Endodermal cell (in vitro differentiated cells): ENCODE measurements around the gene VENTX. TPM values are rescaled to one million over a fixed set of nuclear protein-coding genes. Genes with fewer than 3 reads are reported as not detected.
"Not testable (repeated sequence)": the region's sequence is repeated elsewhere in the genome, so short reads cannot be mapped to it uniquely, and the experiment has no call there.

Source experiments
- DNase-seq: peaks from one replicate; pipeline ENCODE4 v3.0.0-alpha.2; 2017
- H3K27ac ChIP-seq: 2 replicates; pipeline ENCODE4 v1.5.1; 2013; ENCODE audit warnings: mild to moderate bottlenecking, low read depth, low read length, moderate library complexity
- H3K27me3 ChIP-seq: 2 replicates; pipeline ENCODE4 v1.6.1; 2013; ENCODE audit warnings: mild to moderate bottlenecking, low read length, moderate library complexity; ENCODE audit not compliant: insufficient read depth, control insufficient read depth, poor library complexity, severe bottlenecking
- H3K36me3 ChIP-seq: 2 replicates; pipeline ENCODE4 v1.7.0; 2013; ENCODE audit warnings: mild to moderate bottlenecking, low read length, moderate library complexity; ENCODE audit not compliant: control insufficient read depth, insufficient read depth
- H3K4me1 ChIP-seq: one replicate; pipeline ENCODE4 v1.7.0; 2013; ENCODE audit warnings: low read length; ENCODE audit not compliant: control insufficient read depth, insufficient read depth
- H3K4me3 ChIP-seq: 2 replicates; pipeline ENCODE4 v1.5.1; 2013; ENCODE audit warnings: mild to moderate bottlenecking, low read length, moderate library complexity
- H3K9ac ChIP-seq: 2 replicates; pipeline ENCODE4 v1.6.1; 2013; ENCODE audit warnings: mild to moderate bottlenecking, low read length, moderate library complexity; ENCODE audit not compliant: poor library complexity, severe bottlenecking; ENCODE audit errors: extremely low read depth
- H3K9me3 ChIP-seq: 2 replicates; pipeline ENCODE4 v1.6.1; 2013; ENCODE audit warnings: mild to moderate bottlenecking, low read length, moderate library complexity; ENCODE audit not compliant: control insufficient read depth
- H3K27ac Mint-ChIP-seq: 2 replicates; pipeline ENCODE4 v1.8.0; 2020; ENCODE audit warnings: mixed read lengths
- H3K27me3 Mint-ChIP-seq: 2 replicates; pipeline ENCODE4 v1.8.0; 2021; ENCODE audit warnings: mild to moderate bottlenecking, mixed read lengths; ENCODE audit not compliant: insufficient read depth
- H3K36me3 Mint-ChIP-seq: 2 replicates; pipeline ENCODE4 v1.8.0; 2020; ENCODE audit warnings: low read depth, mixed read lengths
- H3K4me1 Mint-ChIP-seq: 2 replicates; pipeline ENCODE4 v1.8.0; 2020; ENCODE audit warnings: mixed read lengths
- H3K4me3 Mint-ChIP-seq: 2 replicates; pipeline ENCODE4 v1.8.0; 2020; ENCODE audit warnings: mild to moderate bottlenecking, moderate library complexity, mixed read lengths
- H3K9me3 Mint-ChIP-seq: 2 replicates; pipeline ENCODE4 v1.8.0; 2020; ENCODE audit warnings: mild to moderate bottlenecking, mixed read lengths
- CTCF ChIP-seq: fragments of 200-600 bp; sonication (generic); conservative IDR thresholded peaks from 2 replicates; pipeline ENCODE4 v1.5.0; 2021; ENCODE audit warnings: antibody characterized with exemption, mild to moderate bottlenecking
- whole genome bisulfite sequencing, 2 experiments: methylation state at CpG; one replicate each; pipeline versions ENCODE4 v1.1.5 to v1.1.7; 2013; ENCODE audit warnings: missing lambda C conversion rate in 2 of 2, mixed read lengths in 1 of 2; ENCODE audit not compliant: insufficient coverage in 1 of 2, insufficient read length in 1 of 2; 5-methylcytosine and 5-hydroxymethylcytosine counted together
- total RNA-seq, 2 donors: library from RNA; stranded (reverse); fragmentation: NEBNext Ultra II Directional in 1 of 2; extraction: Animal tissue kit (Norgen Biotek cat#: 25700) in 1 of 2; gene quantifications; 2 replicates in 1 of 2; 3 replicates in 1 of 2; pipeline ENCODE4 v1.2.1, GENCODE V29; 2021

Gene VENTX
- total RNA-seq, 2 donors from 2014 or later: 5.5 to 14.2 TPM

GRCh38 chr10:133221331-133221730 is 16.3 kb upstream of the VENTX start:
- Histone ChIP-seq H3K27me3 (peaks cover 4% of the 10 kb centered on the region), H3K9me3 (no peaks in the 10 kb centered on the region), H3K9ac (no peak overlapping the region), H3K27ac (no peak overlapping the region), H3K4me3 (no peak overlapping the region), H3K36me3 (no peaks in the 10 kb centered on the region), H3K4me1 (no peaks in the 10 kb centered on the region)
- no peak for DNase-seq
- no peak for TF ChIP-seq CTCF
- Mint-ChIP-seq H3K27ac (no peak overlapping the region), H3K36me3 (no peaks in the 10 kb centered on the region), H3K4me1 (peaks cover 5% of the 10 kb centered on the region), H3K4me3 (peak overlapping the region; percentile 41), H3K9me3 (no peaks in the 10 kb centered on the region), H3K27me3 (peaks cover 12% of the 10 kb centered on the region)
- WGBS, 2 experiments: 87 to 88% methylated on average over 7 to 11 of the region's 11 CpGs

- not testable (repeated sequence) for H3K4me3 Mint-ChIP-seq, H3K4me1 ChIP-seq, H3K4me1 Mint-ChIP-seq, H3K27me3 ChIP-seq, H3K4me3 ChIP-seq, H3K27ac Mint-ChIP-seq, H3K36me3 Mint-ChIP-seq, H3K27ac ChIP-seq, H3K9me3 ChIP-seq, H3K36me3 ChIP-seq, H3K9me3 Mint-ChIP-seq, H3K9ac ChIP-seq, DNase-seq
- 92 to 94% methylated on average over 4 to 16 of the region's 22 CpGs for WGBS, 2 experiments
- H3K27me3 Mint-ChIP-seq: peaks cover 17% of the 10 kb centered on the region
Observed at GRCh38 chr10:133221756-133222155, 15.9 kb upstream of the VENTX start.

- Mint-ChIP-seq H3K27me3 (peaks cover 38% of the 10 kb centered on the region), H3K36me3 (no peaks in the 10 kb centered on the region), H3K27ac (no peak overlapping the region), H3K4me1 (peaks cover 5% of the 10 kb centered on the region), H3K9me3 (peaks cover under 1% of the 10 kb centered on the region), H3K4me3 (no peak overlapping the region)
- Histone ChIP-seq H3K9ac (no peak overlapping the region), H3K36me3 (no peaks in the 10 kb centered on the region), H3K27me3 (peaks cover 30% of the 10 kb centered on the region), H3K27ac (no peak overlapping the region), H3K9me3 (no peaks in the 10 kb centered on the region), H3K4me1 (no peaks in the 10 kb centered on the region), H3K4me3 (no peak overlapping the region)
- WGBS, 2 experiments: 91 to 100% methylated on average over 5 to 14 of the region's 14 CpGs
- TF ChIP-seq CTCF: no peak
- DNase-seq: no peak
Observed at GRCh38 chr10:133224076-133224475, 13.6 kb upstream of the VENTX start.

- no peak overlapping the region for H3K4me3 Mint-ChIP-seq
- WGBS, 2 experiments: 71 to 82% methylated on average over 10 to 25 of the region's 25 CpGs
- H3K27me3 ChIP-seq: peaks cover 34% of the 10 kb centered on the region
- H3K27me3 Mint-ChIP-seq: peaks cover 46% of the 10 kb centered on the region
- no peak for TF ChIP-seq CTCF
- no peak overlapping the region for H3K4me3 ChIP-seq
- H3K27ac Mint-ChIP-seq: no peak overlapping the region
- peaks cover 3% of the 10 kb centered on the region for H3K9me3 Mint-ChIP-seq
- no peaks in the 10 kb centered on the region for H3K4me1 ChIP-seq
- no peaks in the 10 kb centered on the region for H3K36me3 Mint-ChIP-seq
- no peak overlapping the region for H3K9ac ChIP-seq
- H3K4me1 Mint-ChIP-seq: peaks cover 5% of the 10 kb centered on the region
- no peak overlapping the region for H3K27ac ChIP-seq
- DNase-seq: no peak
- H3K9me3 ChIP-seq: no peaks in the 10 kb centered on the region
- H3K36me3 ChIP-seq: no peaks in the 10 kb centered on the region
Observed at GRCh38 chr10:133224756-133225372, 12.8 kb upstream of the VENTX start.
